ENCODE results near the gene SMAD3. TPM values are rescaled to one million over a fixed set of nuclear protein-coding genes. Genes with fewer than 3 reads are reported as not detected.

Gene SMAD3
- total and polyA plus RNA-seq, 2 donors (not counting 1 experiment from before 2014, with no cell fraction given) = 55.9 to 163 TPM

DNA sequence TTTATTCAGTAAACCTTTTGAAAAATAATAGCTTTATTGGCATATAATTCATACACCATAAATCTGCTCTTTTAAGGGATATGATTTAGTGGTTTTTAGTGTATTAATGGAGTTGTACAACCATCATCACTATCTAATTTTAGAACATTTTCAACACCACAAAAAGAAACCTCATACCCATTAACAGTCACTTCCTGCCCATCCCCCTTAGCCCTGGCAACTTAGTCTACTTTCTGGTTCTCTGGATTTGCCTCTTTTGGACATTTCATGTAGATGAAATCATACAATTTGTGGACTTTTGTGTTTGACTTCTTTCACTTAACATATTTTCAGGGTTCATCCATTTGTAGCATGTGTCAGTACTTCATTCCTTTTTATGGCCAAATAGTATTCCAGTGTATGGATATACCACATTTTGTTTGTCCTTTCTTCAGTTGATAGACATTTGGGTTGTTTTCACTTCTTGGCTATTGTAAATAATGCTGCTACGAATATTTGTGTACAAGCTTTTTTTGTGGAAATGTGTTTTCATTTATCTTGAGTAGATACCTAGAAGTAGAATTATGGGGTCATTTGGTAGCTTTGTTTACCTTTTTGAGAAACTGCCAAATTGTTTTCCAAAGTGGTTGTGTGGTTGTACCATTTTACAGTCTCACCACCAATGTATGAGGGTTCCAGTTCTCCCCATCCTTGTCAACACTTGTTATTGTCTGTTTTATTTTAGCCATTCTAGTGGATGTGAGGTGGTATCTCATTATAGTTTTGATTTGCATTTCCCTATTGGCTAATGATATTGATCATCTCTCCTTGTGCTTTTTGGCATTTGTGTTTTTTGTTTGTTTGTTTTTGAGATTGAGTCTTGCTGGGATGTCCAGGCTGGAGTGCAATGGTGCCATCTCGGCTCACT, 45.8 kb downstream of the SMAD3 start:
- Mint-ChIP-seq H3K4me1 (peaks cover 36% of the 10 kb centered on the region), H3K27me3 (no peaks in the 10 kb centered on the region), H3K27ac (peak overlapping the region; percentile 94), H3K4me3 (peak overlapping the region; percentile 76), H3K9me3 (ENCODE audit: insufficient read depth) (peaks cover 2% of the 10 kb centered on the region)
- DNase-seq = peak; percentile 63
- H2AFZ ChIP-seq (ENCODE audit: insufficient read depth, low read depth, low read length, poor library complexity, severe bottlenecking) = no peak overlapping the region
- no peak for ATAC-seq (ENCODE audit: low read depth)
- H3K36me3 ChIP-seq (replicated peaks in 1 of 2; ENCODE audit: control extremely low read depth in 1 of 2, control insufficient read depth in 1 of 2, extremely low read depth in 1 of 2, insufficient read depth in 2 of 2, low read length in 1 of 2) = peaks cover 0 to 14% of the 10 kb centered on the region in 2 experiments
- H3K9me3 ChIP-seq (ENCODE audit: control extremely low read depth in 1 of 3, control insufficient read depth in 2 of 3, insufficient read depth in 1 of 3, low read length in 2 of 3) = peaks cover 0 to 8% (median 0%) of the 10 kb centered on the region in 3 donors
- intact Hi-C loops (cut with micrococcal nuclease) = loop anchor here (1.0 kb wide), 2 partner anchors 10 to 18 kb away; no protein-coding TSS in a partner anchor
- peaks cover 81 to 84% of the 10 kb centered on the region in 2 donors for H3K4me1 ChIP-seq (ENCODE audit: control insufficient read depth in 2 of 2, insufficient read depth in 2 of 2, low read length in 2 of 2)
- H3K4me2 ChIP-seq (replicated peaks; ENCODE audit: low read depth, low read length, poor library complexity, severe bottlenecking) = peak overlapping the region; percentile 75
- WGBS (ENCODE audit: insufficient coverage) = 100% methylated on average over 2 of the region's 2 CpGs
- H3K9ac ChIP-seq (ENCODE audit: low read length) = peak overlapping the region; percentile 33
- CTCF ChIA-PET = interaction anchor here (0.8 to 3.3 kb wide), 8 partner anchors 10 to 165 kb away, joined by 3 to 17 read pairs (median 4); no protein-coding TSS in a partner anchor
- no peaks in the 10 kb centered on the region for H4K20me1 ChIP-seq (ENCODE audit: control insufficient read depth, insufficient read depth, low read length, poor library complexity, severe bottlenecking)
- peak overlapping the region; percentile 88 to 98 for H3K27ac ChIP-seq (ENCODE audit: low read length in 2 of 2)
- TF ChIP-seq EZH2 (IDR thresholded peaks at IDR 0.05; ENCODE audit: borderline replicate concordance, insufficient read depth, low read depth, low read length, poor library complexity, severe bottlenecking) = no peak
- no peak for TF ChIP-seq CTCF (IDR thresholded peaks at IDR 0.05)
- no peaks in the 10 kb centered on the region for H3K27me3 ChIP-seq (replicated peaks in 1 of 4; ENCODE audit: control extremely low read depth in 1 of 4, control insufficient read depth in 3 of 4, insufficient read depth in 4 of 4, low read length in 3 of 4)
- H3K4me3 ChIP-seq (ENCODE audit: control extremely low read depth in 1 of 5, extremely low read depth in 1 of 5, insufficient read depth in 1 of 5, low read depth in 2 of 5, low read length in 4 of 5) = peak overlapping the region in 1 of 5 experiments; percentile 47
- POLR2A ChIA-PET = interaction anchor here (0.6 to 2.7 kb wide), 8 partner anchors 8 to 53 kb away, joined by 3 to 13 read pairs (median 7); partner anchors contain the start of gene SMAD3
- peaks cover 91% of the 10 kb centered on the region for H3K79me2 ChIP-seq (ENCODE audit: control insufficient read depth, insufficient read depth, low read length)
